Pancreas (tissue), 10 donors: ENCODE measurements around the gene PTPRU. TPM values are rescaled to one million over a fixed set of nuclear protein-coding genes. Genes with fewer than 3 reads are reported as not detected.

Experiments
- ATAC-seq, 4 donors: fragments of 200-7000 bp; cut with Tn5 transposase; one replicate each; pipeline versions ENCODE4 v1.8.0 to v1.9.1; 2020; ENCODE audit warnings: mild to moderate bottlenecking in 4 of 4, moderate library complexity in 4 of 4
- DNase-seq, 6 donors: peaks; one replicate each; pipeline ENCODE4 v3.0.0-alpha.2; 2020
- FAIRE-seq: peaks from 2 replicates; lab custom pipeline; 2012; peaks lifted over from hg19 to GRCh38; lab: Jason Lieb, UNC
- H3K27ac ChIP-seq, 4 donors: fragments of 200-600 bp; sonication (generic); 1 replicate in 3 of 4; 2 replicates in 1 of 4; pipeline versions ENCODE4 v1.5.0 to v1.8.0; 2020
- H3K27me3 ChIP-seq, 4 donors: fragments of 200-600 bp; one replicate each; pipeline ENCODE4 v1.8.0; 2021
- H3K36me3 ChIP-seq, 3 donors: fragments of 200-600 bp; sonication (generic) in 1 of 3; one replicate each; pipeline versions ENCODE4 v1.5.0 to v1.8.0; 2020 to 2021
- H3K4me1 ChIP-seq, 3 donors: fragments of 200-600 bp; one replicate each; pipeline ENCODE4 v1.8.0; 2021
- H3K4me3 ChIP-seq, 4 donors: fragments of 200-600 bp; sonication (generic) in 2 of 4; one replicate each; pipeline versions ENCODE4 v1.5.0 to v1.8.0; 2020 to 2021
- H3K9me3 ChIP-seq, 4 donors: fragments of 200-600 bp; one replicate each; pipeline ENCODE4 v1.8.0; 2021
- WGBS, 2 donors: extraction: QIAGEN DNeasy Blood & Tissue Kit; methylation state at CpG; one replicate each; pipeline ENCODE4 v1.1.7; 2013; 5-methylcytosine and 5-hydroxymethylcytosine counted together
- intact Hi-C, 3 donors: fragments of 100-400 bp; cut with DNase I; formaldehyde crosslinking; loops; one replicate each; pipeline versions ENCODE4 v1.11.1 to v1.14.2; 2022
- polyA plus RNA-seq, 2 donors: library from polyadenylated mRNA; stranded (reverse); fragments of 200-250 nt; gene quantifications; one replicate each; pipeline ENCODE4 v1.2.3, GENCODE V29; 2013
- total RNA-seq, 6 donors: library from RNA; stranded (reverse); fragmentation: NEBNext Ultra II Directional in 4 of 6; extraction: Animal tissue kit (Norgen Biotek cat#: 25700) in 4 of 6; gene quantifications; one replicate each; pipeline versions ENCODE4 v1.2.1 to v1.2.4, GENCODE V29; 2021 to 2023
- TF ChIP-seq, protein P1 (sequence below), 4 donors: fragments of 200-600 bp; sonication (generic) in 3 of 4; IDR thresholded peaks; one replicate each; pipeline versions ENCODE4 v1.5.0 to v1.8.0; 2021; ENCODE audit warnings: antibody characterized with exemption in 4 of 4
- donor health status: healthy with polysubstance abuse.
- donor health status: DM: no; HTN: no; CAD: no; lungs with moderate emphysema.
- donor health status: DM: no; HTN: no; CAD: no.
- donor health status: control.
- donor health status: control.
- donor health status: Bipolar disorder and iron deficiency.
- donor health status: DM: yes; HTN: yes; CAD: no.
- donor health status: DM: no; HTN: no; CAD: no.
- donor health status: DM: no; HTN: no; CAD: no.
- donor health status: DM: yes; HTN: yes; CAD: no.

The PTPRU gene
- total and polyA plus RNA-seq, 8 donors, result 12.3 to 20.9 (median 15.2) TPM

DNA sequence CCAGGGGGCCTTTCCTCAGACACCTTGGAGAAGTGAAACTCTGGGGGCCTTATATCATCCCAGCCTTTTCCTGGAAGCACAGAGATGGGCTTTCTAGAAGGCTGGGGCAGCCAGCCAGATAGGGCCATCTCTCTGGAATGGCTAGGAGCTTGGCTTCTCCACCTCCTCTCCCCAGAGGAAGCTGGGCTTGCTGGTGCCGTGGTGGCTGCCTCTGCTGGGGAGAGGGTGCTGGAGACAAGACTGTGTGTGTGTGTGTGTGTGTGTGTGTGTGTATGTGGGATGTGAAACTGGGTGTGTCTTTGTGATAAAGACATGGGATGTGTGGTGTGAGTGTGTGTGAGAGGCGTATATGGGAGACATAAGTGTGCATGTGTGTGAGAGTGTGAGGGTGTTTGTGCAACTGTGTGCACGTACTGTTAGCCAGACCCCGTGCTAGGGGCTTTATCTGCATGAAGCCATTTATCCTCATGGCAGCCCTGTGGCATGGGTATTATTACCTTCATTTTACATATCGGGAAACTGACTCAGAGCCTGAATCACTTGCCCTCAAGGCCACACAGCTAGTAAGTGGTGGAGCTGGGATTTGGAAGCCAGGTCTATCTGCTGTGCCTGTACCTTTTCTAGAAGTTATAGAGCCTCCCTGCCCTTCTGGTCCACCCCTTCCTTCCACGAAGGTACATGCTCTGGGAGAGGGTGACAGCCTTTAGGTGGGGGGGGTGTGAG lies 44.2 kb downstream of the PTPRU start:
- Histone ChIP-seq H3K9me3 (no peaks in the 10 kb centered on the region), H3K4me1 (no peaks in the 10 kb centered on the region), H3K27ac (no peak overlapping the region), H3K4me3 (no peak overlapping the region), H3K27me3 (no peaks in the 10 kb centered on the region), H3K36me3 (peaks cover 0 to 14% (median 0%) of the 10 kb centered on the region in 3 donors)
- no peak for FAIRE-seq
- intact Hi-C loops, result no loop called here
- DNase-seq, result no peak
- WGBS, 2 donors, result 84% methylated on average over 6 of the region's 6 CpGs
- TF ChIP-seq, protein P1, sequence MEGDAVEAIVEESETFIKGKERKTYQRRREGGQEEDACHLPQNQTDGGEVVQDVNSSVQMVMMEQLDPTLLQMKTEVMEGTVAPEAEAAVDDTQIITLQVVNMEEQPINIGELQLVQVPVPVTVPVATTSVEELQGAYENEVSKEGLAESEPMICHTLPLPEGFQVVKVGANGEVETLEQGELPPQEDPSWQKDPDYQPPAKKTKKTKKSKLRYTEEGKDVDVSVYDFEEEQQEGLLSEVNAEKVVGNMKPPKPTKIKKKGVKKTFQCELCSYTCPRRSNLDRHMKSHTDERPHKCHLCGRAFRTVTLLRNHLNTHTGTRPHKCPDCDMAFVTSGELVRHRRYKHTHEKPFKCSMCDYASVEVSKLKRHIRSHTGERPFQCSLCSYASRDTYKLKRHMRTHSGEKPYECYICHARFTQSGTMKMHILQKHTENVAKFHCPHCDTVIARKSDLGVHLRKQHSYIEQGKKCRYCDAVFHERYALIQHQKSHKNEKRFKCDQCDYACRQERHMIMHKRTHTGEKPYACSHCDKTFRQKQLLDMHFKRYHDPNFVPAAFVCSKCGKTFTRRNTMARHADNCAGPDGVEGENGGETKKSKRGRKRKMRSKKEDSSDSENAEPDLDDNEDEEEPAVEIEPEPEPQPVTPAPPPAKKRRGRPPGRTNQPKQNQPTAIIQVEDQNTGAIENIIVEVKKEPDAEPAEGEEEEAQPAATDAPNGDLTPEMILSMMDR (IDR thresholded peaks at IDR 0.05), result no peak
- no peak for ATAC-seq

DNA sequence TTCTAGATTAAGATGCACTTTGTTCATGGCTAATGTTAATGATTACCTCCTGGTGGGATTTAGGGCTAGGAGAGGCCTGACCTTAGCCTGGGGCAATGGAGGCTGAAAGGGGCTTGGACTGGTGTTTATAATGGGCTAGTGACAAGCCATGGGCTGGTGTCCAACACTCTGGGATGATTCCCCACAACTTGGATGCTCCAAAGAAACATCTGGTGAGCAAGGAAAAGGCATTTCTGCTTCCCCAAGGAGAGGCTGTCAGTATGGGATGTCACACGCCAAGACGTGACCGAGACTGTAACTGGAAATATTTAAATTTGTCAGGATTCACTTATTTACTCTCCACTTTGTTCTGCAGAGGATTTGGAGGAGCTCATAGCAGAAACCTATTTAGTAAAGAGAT lies 45.2 kb downstream of the PTPRU start:
- FAIRE-seq (no peak), DNase-seq (no peak), ATAC-seq (no peak)
- no peaks in the 10 kb centered on the region for H3K4me1 ChIP-seq
- H3K36me3 ChIP-seq, result peaks cover 0 to 9% (median 0%) of the 10 kb centered on the region in 3 donors
- no peaks in the 10 kb centered on the region for H3K9me3 ChIP-seq
- WGBS, 2 donors, result 62 to 81% methylated on average over 3 of the region's 3 CpGs
- TF ChIP-seq, protein P1 (IDR thresholded peaks at IDR 0.05), result no peak
- intact Hi-C loops, result no loop called here
- H3K27me3 ChIP-seq, result no peaks in the 10 kb centered on the region
- H3K27ac ChIP-seq, result no peak overlapping the region
- H3K4me3 ChIP-seq, result no peak overlapping the region

DNA sequence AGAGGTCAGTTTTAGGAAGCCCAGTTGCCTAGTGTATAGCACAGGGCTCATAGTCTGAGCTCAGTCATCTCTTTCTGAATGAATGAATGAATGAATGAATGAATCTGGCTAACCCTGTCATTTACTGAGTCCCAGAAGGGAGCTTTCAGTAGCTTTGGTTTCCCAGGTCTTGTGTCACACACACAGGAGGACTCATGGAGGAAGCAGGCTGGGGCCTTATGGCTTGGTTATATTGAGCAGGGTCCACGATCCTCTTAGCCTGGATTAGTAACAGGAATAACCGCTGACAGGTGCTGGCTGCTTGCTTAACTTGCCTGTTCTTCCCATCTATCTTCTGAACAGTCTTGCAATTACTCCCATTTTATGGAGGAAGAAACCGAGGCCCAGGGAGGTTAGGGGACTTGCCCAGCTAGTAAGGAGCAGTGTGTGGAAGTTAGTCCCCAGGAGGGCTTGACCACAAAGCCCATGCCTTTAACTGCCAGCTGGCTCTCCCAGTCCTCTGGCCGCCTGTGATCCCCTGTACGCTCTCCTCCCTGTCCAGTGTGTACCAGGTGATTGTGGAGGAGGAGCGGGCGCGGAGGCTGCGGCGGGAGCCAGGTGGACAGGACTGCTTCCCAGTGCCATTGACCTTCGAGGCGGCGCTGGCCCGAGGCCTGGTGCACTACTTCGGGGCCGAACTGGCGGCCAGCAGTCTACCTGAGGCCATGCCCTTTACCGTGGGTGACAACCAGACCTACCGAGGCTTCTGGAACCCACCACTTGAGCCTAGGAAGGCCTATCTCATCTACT lies 46.0 kb downstream of the PTPRU start:
- no peak for DNase-seq
- WGBS, 2 donors, result 96 to 97% methylated on average over 19 of the region's 19 CpGs

DNA sequence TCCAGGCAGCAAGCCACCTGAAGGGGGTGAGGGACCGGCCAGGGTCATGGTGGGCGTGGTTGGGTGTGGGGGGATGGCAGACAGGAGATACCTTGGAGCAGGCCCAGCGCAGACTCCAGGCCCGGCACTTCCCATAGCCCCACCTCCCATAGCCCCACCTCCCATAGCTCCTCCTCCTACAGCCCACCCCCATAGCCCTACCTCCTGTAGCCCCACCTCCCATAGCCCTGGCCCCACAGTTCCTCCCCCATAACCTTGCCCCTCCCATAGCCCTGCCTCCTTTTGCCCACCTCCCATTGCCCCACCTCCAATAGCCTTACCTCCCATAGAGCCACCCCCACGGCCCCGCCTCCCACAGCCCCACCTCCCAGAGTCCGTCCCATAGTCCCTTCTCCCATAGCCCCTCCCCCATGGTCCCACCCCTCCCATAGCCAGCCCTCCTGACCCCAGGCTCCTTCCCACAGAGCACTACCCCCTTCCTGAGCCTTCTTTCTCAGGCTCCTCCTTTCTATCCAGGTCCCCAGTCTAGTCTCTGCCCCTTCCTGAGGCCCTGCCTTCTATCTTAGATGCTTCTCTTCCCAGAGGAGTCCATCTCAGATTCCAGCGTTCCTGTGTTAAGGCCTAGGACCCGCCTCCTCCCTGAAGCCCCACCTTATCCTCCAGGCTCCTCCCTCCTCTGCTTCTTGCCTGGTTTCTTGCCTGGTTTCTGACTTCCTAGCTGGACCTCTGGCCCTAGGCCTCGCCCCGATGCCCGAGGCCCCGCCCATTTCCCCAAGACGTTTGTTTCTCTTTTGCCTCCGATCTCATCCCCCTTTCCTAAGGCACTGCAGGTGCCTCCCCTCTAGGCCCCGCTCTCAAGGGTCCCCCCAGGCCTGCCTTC lies 46.8 kb downstream of the PTPRU start:
- ATAC-seq (peak in 3 of 4 donors; percentile 10 to 42 (median 26)), DNase-seq (no peak), FAIRE-seq (no peak)
- H3K27ac ChIP-seq, result no peak overlapping the region
- 74 to 76% methylated on average over 16 of the region's 16 CpGs for WGBS, 2 donors
- no peaks in the 10 kb centered on the region for H3K9me3 ChIP-seq
- TF ChIP-seq, protein P1 (IDR thresholded peaks at IDR 0.05), result no peak
- H3K4me1 ChIP-seq, result no peaks in the 10 kb centered on the region
- no peak overlapping the region for H3K4me3 ChIP-seq
- H3K27me3 ChIP-seq, result no peaks in the 10 kb centered on the region
- H3K36me3 ChIP-seq, result peaks cover 0 to 6% (median 0%) of the 10 kb centered on the region in 3 donors
- intact Hi-C loops, result no loop called here

More for the DNA sequence above, 46.0 kb downstream of the PTPRU start:
- Histone ChIP-seq H3K9me3 (no peaks in the 10 kb centered on the region), H3K36me3 (peaks cover 0 to 6% (median 0%) of the 10 kb centered on the region in 3 donors), H3K4me3 (no peak overlapping the region), H3K4me1 (no peaks in the 10 kb centered on the region), H3K27ac (no peak overlapping the region), H3K27me3 (no peaks in the 10 kb centered on the region)
- FAIRE-seq (no peak), ATAC-seq (no peak)
- TF ChIP-seq, protein P1 (IDR thresholded peaks at IDR 0.05), result no peak
- intact Hi-C loops, result no loop called here
